Measurements from ENCODE around the gene FAF1.
"Not testable (repeated sequence)": the region's sequence is repeated elsewhere in the genome, so short reads cannot be mapped to it uniquely, and the experiment has no call there.

Gene FAF1

GRCh38 chr1:50527987-50528320 is 432.1 kb downstream of the FAF1 start:
- DNase-seq: not testable (repeated sequence)

GRCh38 chr1:50527249-50527986 is 432.6 kb downstream of the FAF1 start:
- peak; percentile 33 for DNase-seq

GRCh38 chr1:50526431-50526830 is 433.6 kb downstream of the FAF1 start:
- DNase-seq: no peak

GRCh38 chr1:50523548-50523947 is 436.5 kb downstream of the FAF1 start:
- no peak for DNase-seq

- no peak for DNase-seq
Observed at GRCh38 chr1:50522691-50523342, 437.2 kb downstream of the FAF1 start.

GRCh38 chr1:50521703-50522102 is 438.4 kb downstream of the FAF1 start:
- DNase-seq: no peak

- DNase-seq: no peak
Observed at GRCh38 chr1:50517488-50517887, 442.6 kb downstream of the FAF1 start.

- DNase-seq: no peak
Observed at GRCh38 chr1:50516056-50516455, 444.0 kb downstream of the FAF1 start.

GRCh38 chr1:50508040-50508586 is 452.0 kb downstream of the FAF1 start:
- no peak for DNase-seq

GRCh38 chr1:50505427-50505826 is 454.6 kb downstream of the FAF1 start:
- DNase-seq: no peak

- no peak for DNase-seq
Observed at GRCh38 chr1:50503515-50503914, 456.6 kb downstream of the FAF1 start.

- DNase-seq: no peak
Observed at GRCh38 chr1:50502147-50502546, 457.9 kb downstream of the FAF1 start.

- no peak for DNase-seq
Observed at GRCh38 chr1:50497007-50497406, 463.1 kb downstream of the FAF1 start.

GRCh38 chr1:50493710-50494109 is 466.4 kb downstream of the FAF1 start:
- no peak for DNase-seq

GRCh38 chr1:50492142-50492541 is 467.9 kb downstream of the FAF1 start:
- no peak for DNase-seq

GRCh38 chr1:50491142-50491541 is 468.9 kb downstream of the FAF1 start:
- no peak for DNase-seq

- no peak for DNase-seq
Observed at GRCh38 chr1:50490640-50491039, 469.4 kb downstream of the FAF1 start.

- no peak for DNase-seq
Observed at GRCh38 chr1:50488876-50489275, 471.2 kb downstream of the FAF1 start.

GRCh38 chr1:50488356-50488755 is 471.7 kb downstream of the FAF1 start:
- no peak for DNase-seq

- DNase-seq: no peak
Observed at GRCh38 chr1:50487725-50488124, 472.3 kb downstream of the FAF1 start.

GRCh38 chr1:50481142-50481736 is 478.8 kb downstream of the FAF1 start:
- no peak for DNase-seq

GRCh38 chr1:50476800-50477199 is 483.3 kb downstream of the FAF1 start:
- DNase-seq: no peak

GRCh38 chr1:50474859-50475809 is 484.9 kb downstream of the FAF1 start:
- DNase-seq: peak; percentile 45
